CD4-positive, alpha-beta T cell treated with Interleukin-4 for 4 hours (primary cell): ENCODE results near the gene DENR.
"Not testable (repeated sequence)": the region's sequence is repeated elsewhere in the genome, so short reads cannot be mapped to it uniquely, and the experiment has no call there.

Experiments used
- DNase-seq: peaks from one replicate; pipeline ENCODE4 v3.0.0-alpha.2; 2020

DENR gene

DNA sequence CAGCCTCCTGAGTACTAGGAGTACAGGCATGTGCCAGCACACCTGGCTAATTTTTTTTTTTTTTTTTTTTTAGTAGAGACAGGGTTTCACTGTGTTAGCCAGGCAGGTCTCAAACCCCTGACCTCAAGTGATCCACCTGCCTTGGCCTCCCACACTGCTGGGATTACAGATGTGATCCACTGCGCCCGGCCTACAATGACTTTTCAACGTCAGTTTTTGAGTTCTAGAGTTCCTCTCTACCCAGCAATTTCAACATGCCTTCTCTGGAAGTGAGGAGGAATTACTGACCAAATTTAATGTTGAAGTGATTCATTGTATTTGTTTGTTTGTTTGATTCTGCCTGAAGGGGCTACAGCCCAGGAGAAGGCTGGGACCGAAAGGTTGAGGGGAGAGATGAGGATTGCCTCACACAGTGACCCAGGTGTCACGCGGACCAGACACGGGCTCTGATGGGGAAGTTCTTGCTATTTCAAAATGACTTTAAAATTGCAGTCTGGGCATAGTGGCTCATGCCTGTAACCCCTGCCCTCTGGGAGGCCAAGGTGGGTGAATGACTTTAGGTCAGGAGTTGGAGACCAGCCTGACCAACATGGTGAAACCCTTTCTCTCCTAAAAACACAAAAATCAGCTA lies 8.6 kb upstream of the DENR start:
- no peak for DNase-seq

DNA sequence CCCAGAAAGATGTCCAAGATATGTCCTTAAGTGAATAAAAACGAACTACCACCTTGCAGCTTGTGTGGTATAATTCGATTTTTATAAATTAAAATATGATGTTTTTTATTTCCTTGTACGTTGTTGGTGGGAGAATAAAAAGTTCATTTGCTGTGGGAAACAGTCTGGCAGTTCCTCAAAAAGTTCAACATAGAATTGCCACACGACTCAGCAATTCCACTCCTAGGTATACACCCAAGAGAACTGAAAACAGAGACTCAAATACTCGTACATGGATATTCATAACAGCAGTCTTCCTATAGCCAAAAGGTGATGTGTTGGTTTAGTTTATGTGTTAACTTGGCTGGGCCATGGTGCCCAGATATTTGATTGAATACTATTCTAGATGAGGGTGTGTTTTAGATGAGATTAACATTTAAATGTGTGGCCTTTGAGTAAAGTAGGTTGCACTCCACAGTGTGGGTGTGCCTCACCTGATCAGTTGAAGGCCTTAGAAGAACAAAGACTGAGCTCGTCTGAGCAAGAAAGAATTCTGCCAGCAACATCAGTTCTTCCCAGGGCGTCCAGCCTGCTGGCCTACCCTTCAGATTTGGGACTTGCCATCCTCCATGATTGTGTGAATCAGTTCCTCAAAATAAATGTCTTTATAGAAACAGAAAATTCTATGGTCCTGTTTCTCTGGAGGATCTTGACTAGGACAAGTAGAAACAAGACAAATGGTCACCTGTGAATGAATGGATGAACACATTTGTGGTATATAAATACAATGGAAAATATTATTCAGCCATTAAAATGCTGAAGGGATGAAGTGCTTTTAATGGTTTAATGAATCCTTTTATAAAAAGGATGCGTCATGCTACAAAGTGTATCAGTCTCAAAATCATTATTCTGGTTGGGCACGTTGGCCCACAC lies 5.1 kb upstream of the DENR start:
- no peak for DNase-seq

DNA sequence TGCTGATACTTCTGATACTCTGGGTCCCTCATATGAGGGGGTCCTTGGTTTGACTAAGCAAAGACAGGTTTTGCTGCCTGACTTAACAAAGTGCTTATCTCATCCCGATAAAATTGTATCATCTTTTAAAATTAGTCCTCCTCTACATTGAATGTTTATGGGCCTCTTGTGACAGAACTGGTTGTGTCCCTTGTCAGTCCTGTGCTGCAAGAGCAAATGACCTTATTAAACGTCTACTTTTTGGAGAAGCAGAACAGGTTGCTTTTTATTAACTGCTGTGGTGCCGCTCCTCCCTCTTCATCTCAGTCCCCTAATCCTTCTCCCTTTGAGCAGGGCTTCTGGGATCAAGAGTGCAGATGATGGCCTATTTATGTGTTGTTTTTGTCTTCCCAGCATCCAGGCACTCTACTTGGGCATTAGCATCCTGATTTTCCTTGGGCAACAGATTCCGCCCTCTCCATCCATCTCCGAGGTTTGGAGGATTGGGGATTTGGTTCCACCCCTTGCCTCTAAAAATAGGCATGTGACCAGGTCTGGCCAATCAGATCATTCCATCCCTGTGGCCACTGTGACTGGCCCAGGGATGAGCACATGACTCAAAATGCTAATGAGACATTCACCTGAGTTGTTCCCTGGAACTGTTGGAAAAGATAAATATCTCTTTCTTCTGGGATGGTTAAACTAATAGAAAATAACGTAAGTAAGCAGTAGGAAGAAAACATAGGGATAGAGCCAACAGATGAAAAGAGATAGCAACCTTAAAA lies 2.9 kb upstream of the DENR start:
- DNase-seq, result no peak

DNA sequence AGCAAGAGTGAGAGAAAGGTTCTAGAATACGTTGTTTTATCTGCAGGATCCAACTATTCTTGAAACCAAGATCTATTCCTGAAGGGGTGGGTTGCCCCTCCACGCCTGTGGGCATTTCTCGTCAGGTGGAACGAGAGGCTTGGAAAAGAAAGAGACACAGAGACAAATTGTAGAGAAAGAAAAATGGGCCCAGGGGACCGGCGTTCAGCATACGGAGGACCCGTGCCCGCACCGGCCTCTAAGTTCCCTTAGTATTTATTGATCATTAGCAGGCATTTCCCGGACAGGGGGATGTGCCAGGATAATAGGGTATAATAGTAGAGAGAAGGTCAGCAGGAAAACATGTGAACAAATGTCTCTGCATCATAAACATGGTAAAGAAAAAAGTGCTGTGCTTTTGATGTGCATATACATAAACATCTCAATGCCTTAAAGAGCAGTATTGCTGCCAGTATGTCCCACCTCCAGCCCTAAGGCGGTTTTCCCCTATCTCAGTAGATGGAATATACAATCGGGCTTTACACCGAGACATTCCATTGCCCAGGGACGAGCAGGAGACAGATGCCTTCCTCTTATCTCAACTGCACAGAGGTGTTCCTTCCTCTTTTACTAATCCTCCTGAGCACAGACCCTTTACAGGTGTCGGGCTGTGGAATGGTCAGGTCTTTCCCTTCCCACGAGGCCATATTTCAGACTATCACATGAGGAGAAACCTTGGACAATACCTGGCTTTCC lies 1.7 kb upstream of the DENR start:
- DNase-seq, result not testable (repeated sequence)

DNA sequence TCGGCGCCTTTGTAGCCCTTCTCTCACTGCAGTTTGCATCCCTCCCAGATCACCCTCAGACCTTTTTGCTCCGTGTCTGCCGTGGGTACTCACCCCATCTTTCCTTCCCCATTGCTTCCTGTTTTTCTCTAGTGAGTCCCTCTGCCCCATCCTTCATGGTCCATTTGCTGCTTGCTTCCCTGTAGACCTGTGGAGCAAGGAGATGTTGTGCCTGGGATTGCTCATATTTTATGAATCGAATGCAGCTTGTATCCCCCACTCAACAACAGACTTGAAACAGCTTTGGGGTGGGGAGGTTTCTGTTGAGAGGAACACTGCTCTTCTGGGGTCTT lies 661 bp downstream of the DENR start:
- no peak for DNase-seq

DNA sequence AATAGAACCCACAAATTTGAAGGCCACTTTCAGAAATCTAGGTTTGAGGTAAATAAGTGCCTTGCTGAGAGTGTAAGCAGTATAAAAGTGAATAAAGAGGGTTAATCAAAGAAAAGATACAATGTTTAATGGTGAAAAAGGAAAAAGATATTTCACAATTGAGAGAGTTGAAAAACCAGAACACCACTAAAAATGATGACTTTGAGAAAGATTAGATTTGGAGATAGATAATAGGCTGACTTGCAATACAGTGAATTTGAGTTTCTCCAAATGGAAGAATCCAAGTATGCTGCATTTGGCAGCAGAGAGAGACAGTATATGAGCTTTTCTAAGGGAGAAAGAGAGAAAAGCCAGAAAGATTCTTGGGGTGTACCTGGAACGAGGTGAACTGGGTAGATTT lies 2.2 kb downstream of the DENR start:
- no peak for DNase-seq

DNA sequence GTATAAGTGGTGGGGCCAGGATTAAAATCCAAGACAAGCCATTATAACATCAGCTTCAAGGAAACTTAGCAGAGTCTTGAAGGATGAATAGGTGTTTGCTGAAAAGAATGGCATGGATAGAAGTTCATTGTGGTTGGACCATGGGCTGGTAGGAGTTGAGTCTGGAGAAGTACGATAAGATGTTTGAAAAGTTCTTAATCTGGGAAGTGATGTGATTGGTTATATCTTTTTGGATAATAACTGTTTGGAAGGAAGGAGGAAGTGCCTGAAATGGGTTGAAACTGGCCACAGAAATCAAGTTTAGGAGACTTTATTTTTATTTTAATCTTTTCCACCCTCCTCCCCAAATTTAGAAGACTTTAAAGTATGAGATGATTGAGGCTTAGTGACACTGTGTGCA lies 4.9 kb downstream of the DENR start:
- no peak for DNase-seq

DNA sequence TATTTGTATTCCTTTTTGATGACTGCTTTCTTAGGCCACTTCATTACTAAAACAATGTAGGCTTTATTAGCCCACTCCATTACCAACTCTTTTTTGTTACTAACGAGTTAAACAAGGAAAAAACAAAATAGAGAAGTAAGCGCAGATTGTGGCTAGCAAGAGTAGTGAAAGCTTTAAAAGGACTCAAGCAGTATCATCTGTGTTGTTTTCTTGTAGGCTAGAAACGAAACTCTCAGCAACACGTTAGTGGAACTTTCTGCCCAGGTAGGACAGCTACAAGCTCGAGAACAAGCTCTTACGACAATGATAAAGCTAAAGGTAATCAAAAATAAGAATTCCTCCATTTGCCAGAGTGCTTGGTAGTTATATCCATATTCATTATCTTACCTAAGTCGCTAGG lies 32.9 kb downstream of the DENR start:
- DNase-seq, result no peak

DNA sequence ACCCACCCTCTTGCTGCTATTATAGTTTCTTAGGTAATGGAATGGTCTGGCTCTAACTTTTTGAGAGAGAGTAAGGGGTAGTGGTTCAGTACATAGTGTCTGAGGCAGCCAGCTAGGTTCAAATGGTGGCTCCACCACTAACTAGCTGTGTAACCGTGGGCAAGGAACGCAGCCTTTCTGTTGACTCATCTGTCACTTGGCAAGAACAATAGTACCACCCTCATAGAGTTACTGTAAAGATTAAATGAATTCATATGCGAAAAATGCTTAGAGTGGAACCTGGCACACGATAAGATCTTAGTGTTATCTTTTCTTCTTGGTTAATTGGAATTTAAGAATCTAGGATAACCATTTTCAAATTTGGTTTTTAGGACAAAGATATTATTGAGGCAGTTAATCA lies 35.8 kb downstream of the DENR start:
- DNase-seq, result no peak

DNA sequence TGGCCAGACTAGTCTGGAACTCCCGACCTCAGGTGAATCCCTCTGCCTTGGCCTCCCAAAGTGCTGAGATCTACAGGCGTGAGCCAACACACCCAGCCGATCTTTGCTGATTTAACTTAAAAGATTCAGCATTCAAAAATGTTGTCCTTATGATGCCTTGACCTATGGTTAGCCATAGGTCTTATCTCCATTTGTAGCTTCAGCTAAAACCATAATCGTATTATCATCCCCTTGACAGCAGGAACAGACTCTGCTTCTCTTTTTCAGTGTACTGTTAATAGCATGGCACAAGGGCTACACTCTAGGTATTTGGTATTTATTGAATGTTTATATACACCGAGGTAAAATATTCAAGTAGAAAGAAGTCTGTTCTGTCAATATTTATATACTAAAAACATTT lies 37.0 kb downstream of the DENR start:
- DNase-seq, result no peak

DNA sequence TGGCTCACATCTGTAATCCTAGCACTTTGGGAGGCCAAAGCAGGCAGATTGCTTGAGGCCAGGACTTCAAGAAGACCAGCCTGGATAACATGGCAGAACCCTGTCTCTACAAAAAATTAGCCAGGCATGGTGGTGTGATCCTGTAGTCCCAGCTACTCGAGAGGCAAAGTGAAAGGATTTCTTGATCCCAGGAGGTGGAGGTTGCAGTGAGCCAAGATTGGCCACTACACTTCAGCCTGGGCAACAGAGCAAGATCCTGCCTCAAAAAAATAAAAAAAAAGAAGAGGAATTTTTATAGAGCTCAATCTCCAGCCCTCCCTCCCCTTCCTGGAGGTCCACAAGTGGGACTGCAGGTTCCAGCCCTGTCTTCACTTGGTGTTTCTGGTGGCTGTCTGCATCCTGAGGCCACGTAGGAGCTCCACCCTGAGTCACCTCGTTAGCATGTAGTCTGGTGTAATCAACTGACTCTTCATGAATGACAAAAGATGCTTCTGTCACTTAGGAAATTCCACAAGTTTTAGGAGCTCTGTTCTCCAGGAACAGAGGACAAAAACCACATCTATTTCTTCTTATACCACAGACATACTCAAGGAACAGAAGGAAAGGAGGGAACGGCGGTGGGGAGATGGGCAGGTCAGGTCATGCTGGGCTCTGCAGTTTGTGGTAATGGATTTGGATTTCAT lies 37.9 kb downstream of the DENR start:
- no peak for DNase-seq

DNA sequence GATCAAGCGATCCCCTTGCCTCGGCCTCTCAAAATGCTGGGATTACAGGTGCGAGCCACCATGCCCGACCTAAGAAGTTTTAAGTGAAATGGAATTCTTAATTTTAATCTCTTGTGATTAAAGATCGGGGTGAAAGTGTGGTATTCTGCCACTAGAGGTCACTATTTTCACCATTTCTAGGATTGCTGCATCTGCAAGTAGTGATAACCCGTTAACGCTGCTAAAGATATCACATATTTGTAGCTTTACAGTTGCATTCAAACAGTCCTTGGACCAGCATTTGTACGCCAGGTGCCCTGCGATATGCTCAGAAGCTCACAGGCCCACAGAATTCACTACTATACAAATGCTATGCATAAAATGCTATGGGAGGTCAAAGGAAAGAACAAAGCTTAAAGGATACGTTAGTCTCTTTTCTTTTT lies 41.1 kb downstream of the DENR start:
- peak; percentile 71 for DNase-seq

DNA sequence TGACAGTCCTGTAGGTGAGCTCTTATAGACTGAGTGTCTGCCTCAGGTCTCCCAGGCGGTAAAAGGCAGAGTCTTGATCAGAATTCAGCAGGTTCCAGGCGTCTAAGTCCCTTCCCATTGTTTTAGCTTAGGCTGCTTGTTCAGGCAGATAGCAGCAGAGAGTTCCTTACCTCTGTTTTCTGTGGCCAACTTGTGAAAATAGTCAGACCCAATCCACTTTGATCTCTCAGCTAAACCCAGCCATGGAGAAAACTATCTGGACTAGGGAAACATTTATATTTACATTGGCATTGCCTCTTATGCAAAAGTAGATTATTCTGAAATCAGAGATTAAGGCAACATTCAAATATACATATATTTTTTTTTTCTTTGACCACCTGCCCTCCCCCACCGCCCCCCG lies 43.2 kb downstream of the DENR start:
- DNase-seq, result no peak

DNA sequence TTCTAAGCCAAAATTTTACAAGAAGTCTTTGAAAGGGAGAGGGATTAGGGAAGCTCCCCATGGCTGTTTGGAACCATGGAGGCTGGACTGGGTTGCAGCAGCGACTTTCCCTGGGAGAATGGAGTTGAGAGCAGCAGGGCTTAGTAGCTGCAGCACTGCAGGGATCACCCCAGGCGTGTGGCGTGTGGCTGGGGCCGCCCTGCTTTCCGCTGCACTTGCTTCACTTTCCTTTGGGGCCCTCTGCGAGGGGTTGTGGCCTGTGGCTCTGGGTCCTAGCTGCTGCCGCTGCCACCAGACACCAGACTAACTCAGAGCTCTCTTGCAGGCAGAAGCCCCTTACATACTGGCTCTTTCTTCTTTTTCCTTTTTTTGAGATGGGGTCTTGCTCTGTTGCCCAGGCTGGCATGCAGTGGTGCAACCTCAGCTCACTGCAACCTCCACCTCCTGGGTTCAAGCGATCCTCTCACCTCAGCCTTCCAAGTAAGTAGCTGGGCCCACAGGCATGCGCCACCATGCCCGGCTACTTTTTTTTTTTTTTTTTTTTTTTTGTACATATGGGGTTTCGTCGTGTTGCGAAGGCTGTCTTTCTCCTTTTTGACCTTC lies 47.1 kb downstream of the DENR start:
- DNase-seq, result no peak

DNA sequence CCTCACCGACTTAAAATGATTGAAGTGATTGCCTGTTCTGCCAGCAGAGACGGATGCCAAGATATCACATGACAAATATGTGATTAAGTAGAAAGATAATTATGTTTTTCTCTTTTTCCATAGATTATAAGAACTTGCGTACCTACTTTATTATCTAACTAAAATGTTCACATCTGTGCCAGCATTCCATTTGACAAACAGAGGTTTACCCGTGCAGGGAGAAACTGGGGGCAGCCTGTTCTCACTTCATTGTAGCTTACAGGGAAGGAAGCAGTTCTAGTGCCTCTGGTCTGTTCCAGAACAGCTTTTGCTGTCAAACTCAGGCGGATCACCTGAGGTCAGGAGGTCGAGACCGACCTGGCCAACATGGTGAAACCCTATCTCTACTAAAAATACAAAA lies 51.3 kb downstream of the DENR start:
- DNase-seq, result no peak

DNA sequence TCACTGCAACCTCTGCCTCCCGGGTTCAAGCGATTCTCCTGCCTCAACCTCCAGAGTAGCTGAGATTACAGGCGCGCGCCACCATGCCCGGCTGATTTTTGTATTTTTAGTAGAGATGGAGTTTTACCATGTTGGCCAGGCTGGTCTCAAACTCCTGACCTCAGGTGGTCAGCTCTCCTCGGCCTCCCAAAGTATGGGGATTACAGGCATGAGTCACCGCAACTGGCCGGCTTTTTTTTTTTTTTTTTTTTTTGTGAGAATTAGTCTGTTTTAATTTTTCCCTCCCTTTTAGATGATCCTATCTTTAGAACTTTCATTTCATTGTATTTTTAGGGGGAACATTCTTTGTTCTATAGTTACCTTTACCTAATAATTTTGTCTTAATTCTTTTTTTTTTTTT lies 52.3 kb downstream of the DENR start:
- not testable (repeated sequence) for DNase-seq

DNA sequence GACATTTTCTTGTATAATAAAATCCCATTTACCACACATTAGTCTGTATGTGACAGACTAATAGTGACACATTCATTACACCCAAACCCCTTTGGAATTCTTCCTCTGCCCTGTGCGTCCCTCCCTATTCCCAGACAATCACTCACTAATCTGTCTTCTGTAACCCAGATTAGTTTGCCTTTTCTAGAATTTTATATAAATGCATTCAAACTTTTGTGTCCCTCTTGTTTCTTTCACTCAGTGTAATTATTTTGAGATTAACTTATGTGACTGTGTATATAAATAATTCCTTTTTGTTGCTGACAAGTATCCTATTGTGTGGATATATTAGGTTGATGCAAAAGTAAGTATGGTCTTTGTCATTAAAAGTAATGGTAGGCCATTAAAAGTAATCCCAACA lies 55.0 kb downstream of the DENR start:
- DNase-seq, result no peak

DNA sequence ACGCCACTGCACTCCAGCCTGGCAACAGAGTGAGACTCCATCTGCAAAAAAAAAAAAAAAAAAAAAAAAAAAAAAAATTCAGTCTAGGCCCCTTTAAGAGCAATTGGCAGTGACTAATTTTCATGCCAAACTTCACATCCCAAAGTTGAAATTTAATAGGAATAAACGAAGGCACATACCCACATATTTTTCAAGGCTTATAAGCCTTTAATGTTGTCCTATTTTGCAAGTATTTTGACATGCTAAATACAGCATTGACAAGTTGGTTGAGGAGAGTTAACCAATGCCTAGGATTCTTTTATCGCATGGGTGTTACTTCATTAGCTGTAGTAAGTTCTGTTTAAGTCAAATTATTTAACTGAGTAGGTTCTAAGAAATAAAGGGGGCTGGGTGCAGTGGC lies 59.2 kb downstream of the DENR start:
- DNase-seq, result no peak

DNA sequence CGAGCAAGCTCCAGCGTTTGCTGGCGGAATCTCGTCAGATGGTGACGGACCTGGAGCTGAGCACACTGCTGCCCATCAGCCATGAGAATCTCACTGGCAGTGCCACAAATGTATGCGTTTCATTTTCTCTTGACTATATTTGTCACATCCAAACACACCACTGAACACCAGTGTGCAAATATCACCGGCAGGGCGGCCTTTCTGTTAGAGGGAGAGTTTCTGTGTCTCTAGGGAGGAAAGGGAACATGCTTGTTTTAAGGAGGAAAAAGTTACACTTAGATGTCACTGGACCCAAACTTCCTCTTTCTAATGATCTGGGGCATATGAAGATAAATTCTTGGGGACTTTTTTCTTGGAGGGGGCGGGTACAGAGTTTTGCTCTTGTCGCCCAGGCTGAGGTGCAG lies 60.7 kb downstream of the DENR start:
- no peak for DNase-seq

DNA sequence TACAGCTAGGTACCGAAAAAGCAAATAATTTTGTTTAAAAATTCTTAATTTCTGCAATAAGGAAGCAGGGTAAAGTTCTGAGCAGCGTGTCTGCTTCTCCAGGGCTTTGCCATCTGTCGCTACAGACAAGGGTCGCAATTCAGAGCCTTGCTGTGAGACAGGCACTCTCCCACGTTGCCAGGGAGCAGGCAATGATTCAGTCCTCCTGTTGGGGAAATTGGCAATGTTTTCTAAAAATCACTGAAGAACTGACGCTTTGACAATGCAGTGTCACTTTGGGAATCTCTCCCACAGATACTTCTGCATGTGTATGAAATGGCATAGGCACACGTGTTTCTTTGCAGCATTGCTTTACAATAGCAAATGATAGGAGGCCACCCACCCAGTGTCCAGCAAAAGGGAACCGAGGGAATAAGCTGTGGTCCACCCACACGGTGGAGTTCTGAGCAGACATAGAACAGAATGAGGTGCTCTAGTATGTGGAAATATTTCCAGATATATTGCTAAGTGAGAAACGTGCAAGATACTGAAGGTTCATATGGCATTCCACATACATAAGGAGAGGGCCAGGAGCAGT lies 66.7 kb downstream of the DENR start:
- no peak for DNase-seq

DNA sequence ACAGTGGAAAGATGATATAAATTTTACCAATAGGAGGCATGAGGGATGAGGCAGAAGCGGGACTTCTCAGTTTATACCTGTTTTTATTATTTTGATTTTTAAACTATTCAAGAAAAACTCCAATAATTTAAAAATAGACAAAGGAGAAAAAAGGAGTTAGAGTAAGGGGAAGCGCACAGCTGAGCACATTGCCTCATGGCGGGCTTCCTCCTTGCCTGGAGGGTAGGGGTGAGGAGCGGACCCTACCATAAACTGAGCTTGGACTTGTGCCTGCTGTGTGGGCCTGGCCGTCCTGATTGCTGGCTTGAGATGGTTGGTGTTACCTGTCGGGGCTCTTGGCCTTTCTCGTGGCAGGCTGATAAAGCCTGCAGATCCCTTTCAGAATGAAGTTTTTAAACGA lies 67.5 kb downstream of the DENR start:
- no peak for DNase-seq
